ENCODE results near the gene PDRG1. TPM values are rescaled to one million over a fixed set of nuclear protein-coding genes. Genes with fewer than 3 reads are reported as not detected.
"Not testable (repeated sequence)": the region's sequence is repeated elsewhere in the genome, so short reads cannot be mapped to it uniquely, and the experiment has no call there.

Gene PDRG1
- polyA plus RNA-seq, 2 donors = 6.8 to 13.8 TPM

DNA sequence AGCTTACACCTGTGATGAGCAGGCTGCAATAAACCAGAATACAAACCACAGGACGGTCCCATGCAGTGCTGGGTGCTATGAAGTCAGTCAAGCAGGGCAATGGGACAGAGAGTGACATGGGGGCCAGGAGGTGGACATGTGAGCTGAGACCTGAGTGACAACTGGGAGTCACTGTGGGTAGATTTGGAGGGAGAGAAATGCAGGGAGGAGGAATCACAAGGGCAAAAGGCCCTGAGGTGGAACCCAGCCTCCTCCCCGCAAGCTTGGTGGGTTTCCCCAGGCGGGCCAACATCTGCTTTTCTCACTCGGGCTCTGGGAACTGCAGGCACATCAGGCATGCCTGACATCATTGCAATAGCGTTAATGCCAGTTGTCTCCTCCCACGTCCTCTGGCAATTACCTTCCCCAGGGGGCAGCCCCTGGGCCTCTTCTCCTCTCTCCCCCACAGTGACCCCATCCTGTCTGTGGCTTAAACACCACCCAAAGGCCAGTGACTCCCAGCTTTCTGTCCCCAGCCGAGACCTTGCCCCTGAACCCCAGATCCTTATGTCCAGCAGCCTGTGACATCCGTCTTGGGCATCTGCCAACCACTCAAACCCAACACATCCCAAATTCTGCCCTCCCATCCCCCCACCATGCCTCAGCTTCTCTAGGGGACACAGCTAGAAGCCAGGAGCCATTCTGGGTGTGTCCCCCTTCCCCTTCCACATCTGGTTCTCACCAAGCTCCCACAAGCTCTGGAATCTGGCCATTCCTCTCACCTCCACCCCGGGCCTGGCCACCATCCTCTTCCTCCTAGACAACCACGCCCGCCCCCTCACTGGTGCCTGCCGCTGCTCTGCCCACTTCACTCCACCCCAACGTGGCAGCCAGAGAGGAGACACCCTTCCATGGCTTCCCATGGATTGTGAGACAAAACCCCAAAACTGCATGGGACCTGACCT, 28.2 kb downstream of the PDRG1 start:
- H3K4me3 ChIP-seq (ENCODE audit: low read depth in 1 of 2, low read length in 2 of 2) = no peak overlapping the region
- peaks cover 0 to 14% of the 10 kb centered on the region in 2 donors for H3K4me1 ChIP-seq (ENCODE audit: control insufficient read depth in 2 of 2, insufficient read depth in 2 of 2, low read length in 1 of 2)
- WGBS, 2 donors = 46 to 54% methylated on average over 10 to 13 of the region's 13 CpGs
- H3K27ac ChIP-seq (ENCODE audit: low read depth in 2 of 2, low read length in 1 of 2) = no peak overlapping the region
- no peaks in the 10 kb centered on the region for H3K36me3 ChIP-seq (ENCODE audit: control insufficient read depth in 2 of 2, insufficient read depth in 2 of 2, low read length in 1 of 2)
- no peaks in the 10 kb centered on the region for H3K27me3 ChIP-seq (ENCODE audit: control insufficient read depth in 1 of 2, insufficient read depth in 2 of 2, low read length in 2 of 2)
- no peaks in the 10 kb centered on the region for H3K9me3 ChIP-seq (ENCODE audit: control insufficient read depth in 2 of 2, insufficient read depth in 1 of 2, low read depth in 1 of 2, low read length in 1 of 2)

DNA sequence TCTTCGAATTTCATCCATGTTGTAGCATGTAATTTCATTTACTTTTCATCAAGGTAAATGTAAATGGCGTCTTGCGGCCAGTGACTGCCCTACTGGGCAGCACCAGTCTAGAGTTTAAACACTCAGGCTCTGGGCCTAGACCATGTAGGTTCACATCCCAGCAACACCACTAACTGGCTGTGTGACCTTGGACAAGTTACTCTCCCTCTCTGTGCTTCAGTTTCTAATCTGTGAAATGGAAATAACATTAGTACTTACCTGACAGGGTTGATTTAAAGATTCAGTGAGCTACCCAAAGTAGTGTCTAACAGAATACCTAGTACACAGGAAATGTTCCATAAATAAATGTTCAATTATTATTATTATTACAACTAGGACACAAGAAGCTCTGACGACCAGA, 29.3 kb downstream of the PDRG1 start:
- 82 to 89% methylated on average over 4 of the region's 4 CpGs for WGBS, 2 donors

DNA sequence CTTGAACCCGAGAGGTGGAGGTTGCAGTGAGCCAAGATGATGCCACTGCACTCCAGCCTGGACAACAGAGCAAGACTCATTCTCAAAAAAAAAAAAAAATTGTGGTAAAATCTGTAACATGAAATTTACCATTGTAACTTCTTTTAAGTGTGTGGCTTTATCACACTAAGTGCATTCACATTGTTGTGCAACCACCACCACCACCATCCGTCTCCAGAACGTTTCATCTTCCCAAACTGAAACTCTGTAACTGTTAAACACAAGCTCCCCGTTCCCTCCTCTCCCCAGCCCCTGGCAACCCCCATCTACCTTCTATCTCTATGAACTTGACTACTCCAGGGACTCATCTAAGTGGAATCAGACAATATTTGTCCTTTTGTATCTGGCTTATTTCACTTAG, 29.7 kb downstream of the PDRG1 start:
- Histone ChIP-seq H3K4me3 (ENCODE audit: low read depth in 1 of 2, low read length in 2 of 2) (no peak overlapping the region), H3K9me3 (ENCODE audit: control insufficient read depth in 2 of 2, insufficient read depth in 1 of 2, low read depth in 1 of 2, low read length in 1 of 2) (no peaks in the 10 kb centered on the region), H3K27ac (ENCODE audit: low read depth in 2 of 2, low read length in 1 of 2) (no peak overlapping the region), H3K27me3 (ENCODE audit: control insufficient read depth in 1 of 2, insufficient read depth in 2 of 2, low read length in 2 of 2) (no peaks in the 10 kb centered on the region), H3K36me3 (ENCODE audit: control insufficient read depth in 2 of 2, insufficient read depth in 2 of 2, low read length in 1 of 2) (no peaks in the 10 kb centered on the region), H3K4me1 (ENCODE audit: control insufficient read depth in 2 of 2, insufficient read depth in 2 of 2, low read length in 1 of 2) (peaks cover 0 to 15% of the 10 kb centered on the region in 2 donors)
- whole genome bisulfite sequencing, 2 donors = 75% methylated on average over 4 of the region's 4 CpGs

More for the DNA sequence above, 29.3 kb downstream of the PDRG1 start:
- H3K4me3 ChIP-seq (ENCODE audit: low read depth in 1 of 2, low read length in 2 of 2) = no peak overlapping the region
- H3K4me1 ChIP-seq (ENCODE audit: control insufficient read depth in 2 of 2, insufficient read depth in 2 of 2, low read length in 1 of 2) = peaks cover 0 to 15% of the 10 kb centered on the region in 2 donors
- H3K9me3 ChIP-seq (ENCODE audit: control insufficient read depth in 2 of 2, insufficient read depth in 1 of 2, low read depth in 1 of 2, low read length in 1 of 2) = no peaks in the 10 kb centered on the region
- no peak overlapping the region for H3K27ac ChIP-seq (ENCODE audit: low read depth in 2 of 2, low read length in 1 of 2)
- no peaks in the 10 kb centered on the region for H3K27me3 ChIP-seq (ENCODE audit: control insufficient read depth in 1 of 2, insufficient read depth in 2 of 2, low read length in 2 of 2)
- H3K36me3 ChIP-seq (ENCODE audit: control insufficient read depth in 2 of 2, insufficient read depth in 2 of 2, low read length in 1 of 2) = no peaks in the 10 kb centered on the region

DNA sequence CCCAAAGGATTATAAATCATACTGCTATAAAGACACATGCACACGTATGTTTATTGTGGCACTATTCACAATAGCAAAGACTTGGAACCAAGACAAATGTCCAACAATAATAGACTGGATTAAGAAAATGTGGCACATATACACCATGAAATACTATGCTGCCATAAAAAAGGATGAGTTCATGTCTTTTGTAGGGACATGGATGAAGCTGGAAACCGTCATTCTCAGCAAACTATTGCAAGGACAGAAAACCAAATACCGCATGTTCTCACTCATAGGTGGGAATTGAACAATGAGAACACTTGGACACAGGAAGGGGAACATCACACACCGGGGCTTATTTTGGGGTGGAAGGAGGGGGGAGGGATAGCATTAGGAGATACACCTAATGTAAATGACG, 30.4 kb downstream of the PDRG1 start:
- peaks cover 0 to 15% of the 10 kb centered on the region in 2 donors for H3K4me1 ChIP-seq (ENCODE audit: control insufficient read depth in 2 of 2, insufficient read depth in 2 of 2, low read length in 1 of 2)
- WGBS, 2 donors = 85 to 88% methylated on average over 5 of the region's 5 CpGs
- not testable (repeated sequence) for H3K9me3 ChIP-seq (ENCODE audit: control insufficient read depth in 2 of 2, insufficient read depth in 1 of 2, low read depth in 1 of 2, low read length in 1 of 2); H3K27ac ChIP-seq (ENCODE audit: low read depth in 2 of 2, low read length in 1 of 2); H3K36me3 ChIP-seq (ENCODE audit: control insufficient read depth in 2 of 2, insufficient read depth in 2 of 2, low read length in 1 of 2); H3K27me3 ChIP-seq (ENCODE audit: control insufficient read depth in 1 of 2, insufficient read depth in 2 of 2, low read length in 2 of 2); H3K4me3 ChIP-seq (ENCODE audit: low read depth in 1 of 2, low read length in 2 of 2)

DNA sequence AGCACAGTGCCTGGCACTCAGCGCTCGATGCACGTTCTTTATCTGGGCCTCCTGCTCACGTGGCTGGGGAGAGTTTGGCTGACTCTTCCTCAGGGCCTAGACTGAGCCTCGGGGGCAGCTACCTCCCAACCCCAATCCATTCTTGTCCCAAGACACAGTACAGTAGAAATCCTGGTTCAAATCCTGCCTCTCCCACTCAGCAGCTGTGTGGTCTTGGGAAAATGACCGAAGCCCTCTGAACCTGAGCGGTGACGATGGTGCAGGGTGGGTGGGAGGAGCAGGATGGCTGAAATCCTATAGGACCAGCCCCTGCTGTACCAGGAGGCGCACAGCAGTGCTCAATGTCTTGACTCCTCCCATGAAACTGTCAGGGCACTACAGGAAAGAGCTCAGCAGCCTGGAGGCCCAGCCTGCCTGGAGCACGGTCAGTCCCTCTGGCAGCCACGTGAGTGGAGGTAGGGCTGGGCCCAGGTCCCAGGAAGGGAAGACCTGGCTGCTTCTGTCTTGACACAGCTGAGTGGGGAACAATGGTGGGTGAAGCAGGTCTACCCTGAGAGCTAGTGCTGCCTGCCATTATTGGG, 31.5 kb downstream of the PDRG1 start:
- no peaks in the 10 kb centered on the region for H3K36me3 ChIP-seq (ENCODE audit: control insufficient read depth in 2 of 2, insufficient read depth in 2 of 2, low read length in 1 of 2)
- no peaks in the 10 kb centered on the region for H3K27me3 ChIP-seq (ENCODE audit: control insufficient read depth in 1 of 2, insufficient read depth in 2 of 2, low read length in 2 of 2)
- no peak overlapping the region for H3K27ac ChIP-seq (ENCODE audit: low read depth in 2 of 2, low read length in 1 of 2)
- H3K4me3 ChIP-seq (ENCODE audit: low read depth in 1 of 2, low read length in 2 of 2) = no peak overlapping the region
- H3K4me1 ChIP-seq (ENCODE audit: control insufficient read depth in 2 of 2, insufficient read depth in 2 of 2, low read length in 1 of 2) = peaks cover 0 to 15% of the 10 kb centered on the region in 2 donors
- WGBS, 2 donors = 74 to 75% methylated on average over 11 of the region's 11 CpGs
- H3K9me3 ChIP-seq (ENCODE audit: control insufficient read depth in 2 of 2, insufficient read depth in 1 of 2, low read depth in 1 of 2, low read length in 1 of 2) = no peaks in the 10 kb centered on the region

DNA sequence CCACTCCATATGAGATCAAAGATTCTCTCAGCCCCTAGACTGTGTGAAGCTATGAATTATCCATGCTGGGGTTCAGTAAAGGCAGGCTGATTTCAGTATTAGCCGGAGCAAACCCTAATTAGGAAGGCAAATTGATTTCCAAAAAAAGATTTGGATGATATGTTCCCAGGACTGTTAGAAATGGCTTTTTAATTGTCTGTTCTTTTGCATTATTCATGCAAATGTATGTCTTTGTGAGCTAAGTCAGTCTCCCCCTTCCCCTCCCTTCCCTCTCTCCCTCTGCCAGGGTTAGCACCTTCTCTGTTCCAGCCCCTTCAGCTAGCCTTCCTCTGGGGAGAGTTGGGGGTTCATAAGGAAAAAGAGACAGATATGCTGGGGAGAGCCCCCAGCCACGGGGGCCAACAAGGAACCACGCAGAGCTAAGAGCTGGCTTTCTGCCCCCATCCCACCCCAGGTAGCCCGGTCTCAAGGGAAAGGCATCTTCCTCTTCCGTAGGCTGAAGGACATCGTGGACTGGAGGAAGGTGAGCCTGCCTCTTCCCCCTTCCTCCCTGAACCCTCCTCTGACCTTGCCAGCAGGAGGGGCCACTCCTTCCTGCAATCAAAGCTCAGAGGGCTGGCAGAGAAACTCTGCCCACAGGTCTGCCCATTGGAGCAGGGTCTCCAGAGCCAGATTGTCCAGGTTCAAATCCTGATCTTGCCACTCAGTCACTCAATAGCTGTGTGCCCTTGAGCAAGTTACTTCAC, 32.3 kb downstream of the PDRG1 start:
- H3K27ac ChIP-seq (ENCODE audit: low read depth in 2 of 2, low read length in 1 of 2) = no peak overlapping the region
- no peak overlapping the region for H3K4me3 ChIP-seq (ENCODE audit: low read depth in 1 of 2, low read length in 2 of 2)
- 52 to 54% methylated on average over 6 of the region's 6 CpGs for WGBS, 2 donors

DNA sequence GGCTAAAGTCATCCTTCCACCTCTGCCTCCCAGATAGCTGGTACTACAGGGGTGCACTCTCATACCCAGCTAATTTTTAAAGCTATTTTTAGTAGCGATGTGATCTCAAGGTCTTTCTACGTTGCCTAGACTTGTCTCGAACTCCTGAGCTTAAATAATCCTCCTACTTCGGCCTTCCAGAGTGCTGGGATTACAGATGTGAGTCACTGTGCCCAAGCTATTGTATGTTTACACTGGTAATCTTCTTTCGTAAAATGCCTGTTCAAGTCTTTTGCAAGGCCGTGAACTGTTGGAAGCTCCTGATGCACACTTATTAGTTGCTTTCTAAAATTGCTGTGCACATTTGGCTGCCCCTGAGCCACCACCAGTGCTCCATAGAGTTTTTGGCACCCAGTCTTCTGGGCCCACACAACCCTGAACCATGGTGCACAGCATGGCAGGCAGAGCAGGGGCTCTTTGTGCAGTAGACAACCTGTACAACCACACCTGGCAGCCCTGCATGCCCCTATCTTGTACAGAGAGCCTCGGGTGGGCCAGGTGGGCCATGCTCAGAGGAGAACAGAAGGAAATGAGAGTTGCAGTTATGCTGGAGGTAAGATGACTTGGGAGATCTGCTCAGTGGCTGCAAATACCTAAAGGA, 33.3 kb downstream of the PDRG1 start:
- H3K9me3 ChIP-seq (ENCODE audit: control insufficient read depth in 2 of 2, insufficient read depth in 1 of 2, low read depth in 1 of 2, low read length in 1 of 2) = no peaks in the 10 kb centered on the region
- peaks cover 0 to 15% of the 10 kb centered on the region in 2 donors for H3K4me1 ChIP-seq (ENCODE audit: control insufficient read depth in 2 of 2, insufficient read depth in 2 of 2, low read length in 1 of 2)
- H3K27me3 ChIP-seq (ENCODE audit: control insufficient read depth in 1 of 2, insufficient read depth in 2 of 2, low read length in 2 of 2) = no peaks in the 10 kb centered on the region
- no peak overlapping the region for H3K4me3 ChIP-seq (ENCODE audit: low read depth in 1 of 2, low read length in 2 of 2)
- H3K27ac ChIP-seq (ENCODE audit: low read depth in 2 of 2, low read length in 1 of 2) = no peak overlapping the region
- 46 to 56% methylated on average over 7 of the region's 7 CpGs for WGBS, 2 donors
- H3K36me3 ChIP-seq (ENCODE audit: control insufficient read depth in 2 of 2, insufficient read depth in 2 of 2, low read length in 1 of 2) = no peaks in the 10 kb centered on the region

More for the DNA sequence above, 32.3 kb downstream of the PDRG1 start:
- Histone ChIP-seq H3K4me1 (ENCODE audit: control insufficient read depth in 2 of 2, insufficient read depth in 2 of 2, low read length in 1 of 2) (peaks cover 0 to 15% of the 10 kb centered on the region in 2 donors), H3K27me3 (ENCODE audit: control insufficient read depth in 1 of 2, insufficient read depth in 2 of 2, low read length in 2 of 2) (no peaks in the 10 kb centered on the region), H3K9me3 (ENCODE audit: control insufficient read depth in 2 of 2, insufficient read depth in 1 of 2, low read depth in 1 of 2, low read length in 1 of 2) (no peaks in the 10 kb centered on the region), H3K36me3 (ENCODE audit: control insufficient read depth in 2 of 2, insufficient read depth in 2 of 2, low read length in 1 of 2) (no peaks in the 10 kb centered on the region)

DNA sequence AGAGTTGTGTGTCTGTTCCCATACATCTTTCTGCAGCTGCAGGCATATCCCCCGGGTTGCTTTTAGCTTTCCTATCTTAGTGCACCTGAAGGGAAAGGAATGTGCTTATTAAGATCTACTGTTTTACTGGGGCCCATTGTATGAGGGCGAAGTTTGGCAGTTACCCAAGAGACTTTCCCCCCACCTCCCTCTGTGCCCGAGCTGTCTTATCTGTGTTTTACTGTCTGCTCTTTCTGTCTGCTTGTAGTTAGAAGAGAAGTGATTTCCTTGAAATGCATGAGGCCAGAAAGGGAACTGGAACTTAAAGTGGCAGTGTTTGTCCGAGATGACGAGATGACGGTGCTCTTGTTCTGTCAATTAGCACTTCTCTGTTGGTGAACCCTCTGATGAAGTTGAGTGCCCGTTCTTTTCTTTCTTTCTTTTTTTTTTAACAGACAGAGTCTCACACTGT, 33.9 kb downstream of the PDRG1 start:
- 28 to 32% methylated on average over 7 of the region's 7 CpGs for WGBS, 2 donors
- not testable (repeated sequence) for H3K27ac ChIP-seq (ENCODE audit: low read depth in 2 of 2, low read length in 1 of 2); H3K4me3 ChIP-seq (ENCODE audit: low read depth in 1 of 2, low read length in 2 of 2); H3K36me3 ChIP-seq (ENCODE audit: control insufficient read depth in 2 of 2, insufficient read depth in 2 of 2, low read length in 1 of 2); H3K27me3 ChIP-seq (ENCODE audit: control insufficient read depth in 1 of 2, insufficient read depth in 2 of 2, low read length in 2 of 2); H3K9me3 ChIP-seq (ENCODE audit: control insufficient read depth in 2 of 2, insufficient read depth in 1 of 2, low read depth in 1 of 2, low read length in 1 of 2)
- H3K4me1 ChIP-seq (ENCODE audit: control insufficient read depth in 2 of 2, insufficient read depth in 2 of 2, low read length in 1 of 2) = peaks cover 0 to 15% of the 10 kb centered on the region in 2 donors

DNA sequence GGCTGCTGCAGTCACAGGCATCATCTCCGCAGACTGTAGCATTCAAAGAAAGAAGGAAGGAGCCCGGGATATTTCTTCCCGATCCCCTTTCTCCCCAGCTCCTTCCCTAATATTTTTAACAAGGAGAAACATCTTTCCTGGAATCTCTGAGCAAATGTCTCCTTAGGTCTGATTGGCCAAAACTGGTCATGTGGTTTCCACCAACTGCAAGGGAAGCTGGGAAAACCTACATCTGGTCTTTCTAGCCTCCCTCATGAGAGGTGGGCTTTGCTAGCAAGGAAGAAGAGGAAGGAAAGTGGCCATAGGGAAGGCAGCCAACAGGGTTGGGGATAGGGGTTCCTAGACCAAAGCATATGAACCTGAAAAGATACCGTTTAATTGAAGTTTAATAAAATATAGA, 35.1 kb downstream of the PDRG1 start:
- peaks cover 0 to 17% of the 10 kb centered on the region in 2 donors for H3K4me1 ChIP-seq (ENCODE audit: control insufficient read depth in 2 of 2, insufficient read depth in 2 of 2, low read length in 1 of 2)
- no peaks in the 10 kb centered on the region for H3K9me3 ChIP-seq (ENCODE audit: control insufficient read depth in 2 of 2, insufficient read depth in 1 of 2, low read depth in 1 of 2, low read length in 1 of 2)
- H3K36me3 ChIP-seq (ENCODE audit: control insufficient read depth in 2 of 2, insufficient read depth in 2 of 2, low read length in 1 of 2) = no peaks in the 10 kb centered on the region
- H3K27me3 ChIP-seq (ENCODE audit: control insufficient read depth in 1 of 2, insufficient read depth in 2 of 2, low read length in 2 of 2) = no peaks in the 10 kb centered on the region
- no peak overlapping the region for H3K27ac ChIP-seq (ENCODE audit: low read depth in 2 of 2, low read length in 1 of 2)
- H3K4me3 ChIP-seq (ENCODE audit: low read depth in 1 of 2, low read length in 2 of 2) = no peak overlapping the region
- WGBS, 2 donors = 85 to 96% methylated on average over 4 of the region's 4 CpGs

Measured in esophagus (tissue), 2 donors.